Inferior parietal cortex (tissue), 1 donor: ENCODE measurements around the gene MGLL.

Experiments
- DNase-seq: peaks from one replicate; pipeline ENCODE4 v3.0.0-alpha.2; 2016; ENCODE audit errors: extremely low spot score

Gene MGLL

GRCh38 chr3:127674790-127675189 is 147.5 kb downstream of the MGLL start:
- no peak for DNase-seq

- DNase-seq, result no peak
Measured at GRCh38 chr3:127674101-127674721, 148.1 kb downstream of the MGLL start.

GRCh38 chr3:127673191-127674100 is 148.9 kb downstream of the MGLL start:
- DNase-seq, result no peak

GRCh38 chr3:127672429-127673190 is 149.7 kb downstream of the MGLL start, which contains the start of gene ABTB1:
ABTB1 (plus strand) TSS chr3:127672952; CDS start chr3:127673026, 74 bp downstream.
- no peak for DNase-seq

GRCh38 chr3:127671523-127672428 is 150.5 kb downstream of the MGLL start:
- no peak for DNase-seq

- no peak for DNase-seq
Measured at GRCh38 chr3:127670761-127671522, 151.4 kb downstream of the MGLL start.

- no peak for DNase-seq
Measured at GRCh38 chr3:127670229-127670559, 152.1 kb downstream of the MGLL start.

- DNase-seq, result no peak
Measured at GRCh38 chr3:127669541-127670228, 152.6 kb downstream of the MGLL start.

GRCh38 chr3:127668906-127669305 is 153.4 kb downstream of the MGLL start:
- DNase-seq, result no peak

- no peak for DNase-seq
Measured at GRCh38 chr3:127667119-127667681, 155.1 kb downstream of the MGLL start.

- no peak for DNase-seq
Measured at GRCh38 chr3:127666676-127667075, 155.6 kb downstream of the MGLL start.

- no peak for DNase-seq
Measured at GRCh38 chr3:127665586-127665985, 156.7 kb downstream of the MGLL start.

- DNase-seq, result no peak
Measured at GRCh38 chr3:127665165-127665564, 157.2 kb downstream of the MGLL start.

GRCh38 chr3:127663151-127663550 is 159.2 kb downstream of the MGLL start:
- no peak for DNase-seq

- DNase-seq, result no peak
Measured at GRCh38 chr3:127662001-127662469, 160.3 kb downstream of the MGLL start.

- no peak for DNase-seq
Measured at GRCh38 chr3:127661600-127661999, 160.7 kb downstream of the MGLL start.

- DNase-seq, result no peak
Measured at GRCh38 chr3:127660621-127661251, 161.6 kb downstream of the MGLL start.

GRCh38 chr3:127658234-127658633 is 164.1 kb downstream of the MGLL start:
- no peak for DNase-seq

GRCh38 chr3:127656906-127657305 is 165.4 kb downstream of the MGLL start:
- DNase-seq, result no peak
